ENCODE data around the gene MED15. TPM values are rescaled to one million over a fixed set of nuclear protein-coding genes. Genes with fewer than 3 reads are reported as not detected.

MED15 gene
- total RNA-seq, 4 donors from 2014 or later = 40.3 to 69.6 (median 49.2) TPM

DNA sequence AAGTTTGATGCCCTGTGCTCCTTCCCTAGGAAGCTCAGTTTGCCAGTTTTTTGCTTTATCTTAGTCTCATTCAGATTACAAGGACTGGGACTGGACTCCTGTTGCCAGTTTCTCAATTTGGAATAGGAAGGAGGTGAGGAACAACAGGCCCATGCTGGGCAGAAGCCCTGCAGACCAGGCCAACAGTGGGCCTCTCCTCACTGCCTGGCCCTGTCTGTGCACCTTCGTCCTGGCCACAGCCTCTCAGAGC lies 23.7 kb downstream of the MED15 start:
- TF ChIP-seq, protein P1, sequence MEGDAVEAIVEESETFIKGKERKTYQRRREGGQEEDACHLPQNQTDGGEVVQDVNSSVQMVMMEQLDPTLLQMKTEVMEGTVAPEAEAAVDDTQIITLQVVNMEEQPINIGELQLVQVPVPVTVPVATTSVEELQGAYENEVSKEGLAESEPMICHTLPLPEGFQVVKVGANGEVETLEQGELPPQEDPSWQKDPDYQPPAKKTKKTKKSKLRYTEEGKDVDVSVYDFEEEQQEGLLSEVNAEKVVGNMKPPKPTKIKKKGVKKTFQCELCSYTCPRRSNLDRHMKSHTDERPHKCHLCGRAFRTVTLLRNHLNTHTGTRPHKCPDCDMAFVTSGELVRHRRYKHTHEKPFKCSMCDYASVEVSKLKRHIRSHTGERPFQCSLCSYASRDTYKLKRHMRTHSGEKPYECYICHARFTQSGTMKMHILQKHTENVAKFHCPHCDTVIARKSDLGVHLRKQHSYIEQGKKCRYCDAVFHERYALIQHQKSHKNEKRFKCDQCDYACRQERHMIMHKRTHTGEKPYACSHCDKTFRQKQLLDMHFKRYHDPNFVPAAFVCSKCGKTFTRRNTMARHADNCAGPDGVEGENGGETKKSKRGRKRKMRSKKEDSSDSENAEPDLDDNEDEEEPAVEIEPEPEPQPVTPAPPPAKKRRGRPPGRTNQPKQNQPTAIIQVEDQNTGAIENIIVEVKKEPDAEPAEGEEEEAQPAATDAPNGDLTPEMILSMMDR (IDR thresholded peaks at IDR 0.05) = no peak
- no peak for TF ChIP-seq POLR2A (IDR thresholded peaks at IDR 0.05)
- no peak overlapping the region for H3K4me3 ChIP-seq (ENCODE audit: low read depth, poor library complexity, severe bottlenecking)
- WGBS, 2 donors = 8 to 18% methylated on average over 1 of the region's 1 CpG
- intact Hi-C loops (cut with DNase I; ENCODE audit: low total_unique reads) = no loop called here
- no peak for DNase-seq (ENCODE audit: low spot score in 2 of 2)

DNA sequence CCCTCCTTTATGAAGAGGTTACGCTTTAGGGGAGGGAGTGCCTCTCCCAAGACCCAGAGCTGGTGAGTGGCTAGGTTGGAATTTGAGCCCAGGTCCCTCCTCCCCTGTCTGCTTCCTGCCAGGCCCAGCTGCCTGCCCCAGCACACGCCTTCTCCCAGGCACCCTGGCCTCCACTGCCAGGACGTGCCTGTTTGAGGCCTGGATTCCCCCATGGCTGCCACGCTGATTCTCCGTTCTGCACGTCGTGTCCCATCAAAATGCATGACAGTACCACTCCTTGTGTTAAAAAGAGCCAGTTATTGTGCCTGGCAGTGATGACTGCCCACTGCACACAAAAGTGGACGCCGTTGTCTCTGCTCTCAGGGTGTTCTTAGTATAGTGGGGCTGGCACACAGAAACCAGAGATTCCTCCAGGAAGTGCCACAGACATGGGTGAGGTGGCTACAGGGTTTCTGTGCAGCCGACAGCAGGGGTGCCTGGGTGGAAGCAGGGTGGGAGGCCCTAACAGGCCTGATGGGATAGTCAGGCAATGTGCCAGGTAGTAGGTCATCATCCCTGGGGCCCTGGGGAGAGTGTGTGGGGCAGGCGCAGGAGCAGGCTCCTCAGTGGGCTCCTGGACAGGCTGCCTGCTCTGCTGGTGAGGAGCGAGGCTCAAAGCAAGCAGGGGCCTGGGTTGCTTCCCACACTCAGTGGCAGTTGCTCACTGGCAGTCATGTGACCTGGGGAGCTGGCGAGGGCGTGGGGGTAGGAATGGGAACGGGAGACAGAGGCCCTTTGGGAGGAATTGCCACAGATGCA lies 24.2 kb downstream of the MED15 start:
- no peak for TF ChIP-seq POLR2A (IDR thresholded peaks at IDR 0.05)
- TF ChIP-seq, protein P1 (IDR thresholded peaks at IDR 0.05) = no peak
- peak in 1 of 2 donors; percentile 91 for DNase-seq (ENCODE audit: low spot score in 2 of 2)
- WGBS, 2 donors = 17% methylated on average over 14 to 15 of the region's 15 CpGs
- intact Hi-C loops (cut with DNase I; ENCODE audit: low total_unique reads) = no loop called here
- no peak overlapping the region for H3K4me3 ChIP-seq (ENCODE audit: low read depth, poor library complexity, severe bottlenecking)

DNA sequence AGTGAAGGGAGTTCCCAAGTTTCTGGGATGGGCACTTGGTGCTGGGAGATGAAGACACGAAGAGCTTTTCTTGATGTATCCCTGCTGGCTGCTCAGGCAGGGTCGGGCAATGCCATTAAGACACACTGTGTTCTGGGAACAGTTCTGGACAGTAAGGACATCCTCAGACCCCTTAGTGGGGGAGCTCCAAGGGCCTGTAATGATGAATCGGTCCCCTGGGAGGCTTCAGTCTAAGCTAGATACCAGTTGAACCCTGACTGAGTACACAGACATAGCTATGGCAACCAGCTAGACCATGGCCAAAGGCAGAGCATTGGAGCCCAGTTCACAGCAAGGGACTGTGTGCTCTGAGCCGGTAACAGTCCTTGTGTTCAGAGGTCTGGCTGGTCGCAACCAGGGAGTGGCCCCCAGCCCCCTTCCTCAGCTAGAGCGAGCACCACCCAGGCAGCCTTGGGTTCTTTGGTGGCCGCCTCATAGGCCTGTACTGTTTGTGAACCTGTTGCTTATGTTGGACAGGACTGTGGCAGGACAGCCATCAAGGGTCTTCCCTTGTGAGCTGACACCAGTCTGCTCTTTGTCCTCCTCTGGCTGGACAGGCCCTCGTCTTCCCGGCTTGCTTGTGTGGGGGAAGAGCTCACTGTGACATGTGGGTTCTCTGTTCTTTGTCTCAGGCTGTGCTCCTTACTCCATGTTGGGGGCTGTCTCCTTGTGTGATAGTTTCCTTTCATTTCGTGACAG lies 25.0 kb downstream of the MED15 start:
- WGBS, 2 donors = 72 to 74% methylated on average over 7 to 10 of the region's 10 CpGs
- intact Hi-C loops (cut with DNase I; ENCODE audit: low total_unique reads) = no loop called here
- DNase-seq (ENCODE audit: low spot score in 2 of 2) = no peak
- H3K4me3 ChIP-seq (ENCODE audit: low read depth, poor library complexity, severe bottlenecking) = no peak overlapping the region
- TF ChIP-seq, protein P1 (IDR thresholded peaks at IDR 0.05) = no peak
- TF ChIP-seq POLR2A (IDR thresholded peaks at IDR 0.05) = no peak

DNA sequence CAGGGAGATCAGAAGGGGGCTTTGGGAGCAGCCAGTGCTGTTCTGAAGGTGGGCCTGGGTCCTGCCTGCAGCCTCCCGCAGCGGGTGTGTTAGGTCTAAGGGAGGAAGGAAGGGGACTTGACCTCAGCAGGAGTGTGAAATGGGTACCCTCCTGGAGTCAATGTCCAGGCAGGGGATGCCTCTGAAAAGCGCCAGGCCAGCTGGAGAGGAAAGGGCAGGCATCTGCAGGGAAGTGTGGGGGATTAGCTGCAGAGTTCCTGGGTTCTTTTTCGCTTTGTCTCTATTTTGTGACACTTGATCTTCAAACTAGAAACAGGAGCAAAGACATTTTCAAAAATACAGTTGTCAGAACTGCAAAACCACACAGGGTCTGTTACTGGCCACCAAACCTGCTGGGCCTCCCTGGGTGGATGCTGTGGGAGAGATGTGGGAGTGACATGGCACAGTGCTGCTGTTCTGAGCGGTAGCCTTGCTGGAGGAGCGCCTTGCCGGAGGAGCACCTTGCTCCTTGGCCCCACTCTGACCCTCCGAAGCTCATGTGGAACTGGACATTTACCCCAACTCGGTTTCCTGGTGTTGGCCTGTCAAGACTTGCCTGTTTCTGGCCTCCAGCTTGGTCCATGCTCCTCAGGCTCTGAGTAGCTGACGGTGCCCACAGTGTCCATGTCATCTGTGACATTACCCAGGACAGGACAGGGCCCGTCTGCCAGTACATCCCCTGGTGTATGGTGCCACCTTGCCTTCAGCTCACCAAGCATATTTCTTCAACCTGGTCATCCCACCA lies 25.9 kb downstream of the MED15 start:
- WGBS, 2 donors = 79 to 80% methylated on average over 11 of the region's 11 CpGs
- TF ChIP-seq, protein P1 (IDR thresholded peaks at IDR 0.05) = no peak
- no peak for TF ChIP-seq POLR2A (IDR thresholded peaks at IDR 0.05)
- no peak overlapping the region for H3K4me3 ChIP-seq (ENCODE audit: low read depth, poor library complexity, severe bottlenecking)
- DNase-seq (ENCODE audit: low spot score in 2 of 2) = no peak
- intact Hi-C loops (cut with DNase I; ENCODE audit: low total_unique reads) = no loop called here

DNA sequence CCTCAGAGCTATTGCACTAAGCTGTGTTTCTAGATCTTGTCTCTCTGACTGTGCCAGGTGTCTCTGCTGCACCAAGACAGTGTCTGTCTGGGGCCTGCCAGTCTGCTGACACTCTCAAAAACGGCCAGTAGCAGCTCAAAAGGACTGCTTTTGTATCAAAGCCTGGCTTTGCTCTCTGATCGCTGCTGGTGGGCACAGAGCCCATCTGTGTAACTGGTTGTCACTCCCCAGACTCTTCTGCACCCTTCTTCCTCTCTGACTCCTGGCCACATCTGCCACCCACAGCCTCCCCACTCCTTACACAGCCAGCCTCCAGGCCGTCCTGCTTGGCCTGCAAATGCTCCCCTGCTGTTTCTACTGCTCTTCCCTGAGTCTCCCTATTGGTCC lies 26.5 kb downstream of the MED15 start:
- WGBS, 2 donors = 30 to 37% methylated on average over 3 of the region's 3 CpGs
- no peak overlapping the region for H3K4me3 ChIP-seq (ENCODE audit: low read depth, poor library complexity, severe bottlenecking)
- intact Hi-C loops (cut with DNase I; ENCODE audit: low total_unique reads) = no loop called here
- DNase-seq (ENCODE audit: low spot score in 2 of 2) = no peak
- TF ChIP-seq, protein P1 (IDR thresholded peaks at IDR 0.05) = no peak
- TF ChIP-seq POLR2A (IDR thresholded peaks at IDR 0.05) = no peak

Data from lower leg skin (tissue), 4 donors.